PC-3 (cell line): ENCODE results near the gene ERFL. TPM values are rescaled to one million over a fixed set of nuclear protein-coding genes. Genes with fewer than 3 reads are reported as not detected.
A peak's percentile ranks its signal among the peaks of the same experiment; 100 is the strongest.

Experiments used
- ATAC-seq: fragments of 200-7000 bp; cut with Tn5 transposase; 2 replicates; pipeline ENCODE4 v1.9.1; 2020; ENCODE audit warnings: mild to moderate bottlenecking, moderate library complexity
- BruUV-seq: library from RNA; stranded (reverse); fragments of 400-500 nt; replicated peaks from 2 replicates; lab custom pipeline; 2021; lab: Mats Ljungman, UMichigan
- CTCF ChIA-PET: fragments of 300-600 bp; sonication (Branson Sonifier 250); formaldehyde crosslinking; loops from one replicate; lab custom pipeline; 2022; ENCODE audit warnings: antibody characterized with exemption; lab: Charles Lee
- POLR2A ChIA-PET: fragments of 300-600 bp; sonication (Branson Sonifier 250); formaldehyde crosslinking; loops from one replicate; lab custom pipeline; 2022; ENCODE audit warnings: antibody characterized with exemption; ENCODE audit not compliant: unreplicated experiment; lab: Charles Lee
- DNase-seq: peaks from one replicate; pipeline ENCODE4 v3.0.0-alpha.2; 2015
- H2AFZ ChIP-seq: fragments of 300-600 bp; sonication (generic); 2 replicates; pipeline ENCODE4 v1.6.0; 2016; ENCODE audit warnings: antibody characterized with exemption, low read length
- H3F3A ChIP-seq: fragments of 300-600 bp; sonication (generic); one replicate; pipeline ENCODE4 v1.6.0; 2017; ENCODE audit warnings: antibody characterized with exemption, low read length, control low read depth, mild to moderate bottlenecking; ENCODE audit not compliant: unreplicated experiment
- H3K27ac ChIP-seq: fragments of 300-600 bp; sonication (generic); 2 replicates; pipeline ENCODE4 v1.5.1; 2016; ENCODE audit warnings: mild to moderate bottlenecking, low read length
- H3K27me3 ChIP-seq: fragments of 300-600 bp; sonication (generic); 2 replicates; pipeline ENCODE4 v1.6.1; 2016; ENCODE audit warnings: low read length, mixed read lengths
- H3K36me3 ChIP-seq: fragments of 300-600 bp; sonication (generic); 2 replicates; pipeline ENCODE4 v1.6.1; 2016; ENCODE audit warnings: low read depth, mixed run types, low read length, mixed read lengths
- H3K4me1 ChIP-seq: fragments of 300-600 bp; sonication (generic); 2 replicates; pipeline ENCODE4 v1.5.1; 2016; ENCODE audit warnings: low read length; ENCODE audit not compliant: insufficient read depth
- H3K4me2 ChIP-seq: fragments of 300-600 bp; sonication (generic); 2 replicates; pipeline ENCODE4 v1.6.0; 2016; ENCODE audit warnings: low read length
- H3K4me3 ChIP-seq: fragments of 300-600 bp; sonication (generic); 2 replicates; pipeline ENCODE4 v1.5.1; 2016; ENCODE audit warnings: mild to moderate bottlenecking, low read length, mixed read lengths
- H3K79me2 ChIP-seq: fragments of 300-600 bp; sonication (generic); 2 replicates; pipeline ENCODE4 v1.6.1; 2017; ENCODE audit warnings: low read length, mixed read lengths
- H3K9ac ChIP-seq: fragments of 300-600 bp; sonication (generic); 2 replicates; pipeline ENCODE4 v1.6.0; 2016; ENCODE audit warnings: mild to moderate bottlenecking, low read length
- H3K9me2 ChIP-seq: fragments of 300-600 bp; sonication (generic); replicated peaks from 2 replicates; pipeline ENCODE4 v1.6.1; 2016; ENCODE audit warnings: mixed run types, low read length, mixed read lengths
- H3K9me3 ChIP-seq: fragments of 300-600 bp; sonication (generic); 2 replicates; pipeline ENCODE4 v1.6.1; 2016; ENCODE audit warnings: low read length, mixed read lengths
- H4K20me1 ChIP-seq: fragments of 300-600 bp; sonication (generic); 2 replicates; pipeline ENCODE4 v1.6.1; 2016; ENCODE audit warnings: low read length, mixed read lengths
- EZH2 ChIP-seq: fragments of 300-600 bp; sonication (generic); IDR thresholded peaks from one replicate; pipeline ENCODE4 v1.6.1; 2017; ENCODE audit warnings: antibody characterized with exemption, mild to moderate bottlenecking, low read length; ENCODE audit not compliant: unreplicated experiment
- EZH2phosphoT487 ChIP-seq: fragments of 300-600 bp; sonication (generic); IDR thresholded peaks from 2 replicates; pipeline ENCODE4 v1.6.1; 2018; ENCODE audit warnings: mild to moderate bottlenecking, antibody characterized with exemption, low read length, borderline replicate concordance
- intact Hi-C: fragments of 100-400 bp; cut with micrococcal nuclease; formaldehyde crosslinking; loops from 2 replicates; pipeline ENCODE4 v1.9.0; 2023
- total RNA-seq: library from RNA; depleted of rRNA; stranded (reverse); fragments of >200 nt; gene quantifications from 2 replicates; pipeline ENCODE4 v1.2.3, GENCODE V29; 2014
- TF ChIP-seq, protein P1 (sequence below): fragments of 300-600 bp; sonication (generic); conservative IDR thresholded peaks from 2 replicates; pipeline ENCODE4 v1.5.1; 2017; ENCODE audit warnings: antibody characterized with exemption, low read depth, mild to moderate bottlenecking, low read length

The ERFL gene
- total RNA-seq, 1 experiment from 2014 or later = 0.11 TPM

DNA sequence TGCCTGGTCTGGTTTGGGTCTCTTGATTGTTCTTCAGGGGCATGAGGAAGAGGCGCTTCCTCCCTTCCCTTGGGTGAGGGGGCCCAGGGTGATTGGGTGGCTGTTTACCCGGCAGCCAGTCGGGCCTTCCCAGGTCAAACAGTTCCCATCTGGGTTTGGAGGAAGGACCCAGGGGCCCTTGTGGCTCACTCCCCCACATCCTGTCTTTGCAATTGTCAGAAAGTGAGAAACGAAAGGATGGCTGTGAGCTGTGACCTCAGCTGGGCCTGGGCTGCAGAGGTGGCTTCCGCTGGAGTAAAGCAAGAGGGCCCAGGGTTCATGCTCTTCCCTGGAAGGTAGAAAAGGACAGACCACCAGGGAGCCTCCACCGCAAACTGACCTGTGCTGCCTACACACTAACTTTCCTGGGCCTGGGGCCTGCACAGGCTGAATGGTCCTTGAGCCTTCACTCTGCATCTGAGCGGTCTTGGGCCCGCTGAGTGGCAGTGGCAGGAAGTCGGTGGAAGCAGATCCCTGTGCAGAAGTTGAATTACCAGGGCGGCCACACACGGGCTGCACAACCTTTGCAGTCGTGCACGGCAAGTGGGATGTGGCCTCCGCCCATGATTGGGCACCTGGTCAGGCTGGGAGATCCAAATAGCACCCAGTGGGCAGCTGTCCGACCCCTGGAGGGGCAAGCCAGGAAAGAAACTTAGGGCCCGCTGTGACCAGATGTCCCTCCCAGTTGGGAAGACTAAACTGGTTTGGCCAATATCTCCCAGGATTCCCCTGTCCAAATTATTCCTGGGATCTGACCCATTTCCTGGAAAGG is 56.5 kb downstream of the ERFL start:
- Histone ChIP-seq H3K9me3 (no peaks in the 10 kb centered on the region), H3K27me3 (no peaks in the 10 kb centered on the region), H3F3A (no peaks in the 10 kb centered on the region), H3K4me2 (no peak overlapping the region), H3K79me2 (peaks cover 8% of the 10 kb centered on the region; the same call in 1 of the 2 replicates), H3K36me3 (peaks cover 35% of the 10 kb centered on the region), H3K4me3 (no peak overlapping the region), H3K9ac (no peak overlapping the region), H3K9me2 (no peaks in the 10 kb centered on the region), H3K4me1 (peaks cover 3% of the 10 kb centered on the region; the same call in 1 of the 2 replicates), H3K27ac (no peak overlapping the region), H4K20me1 (peaks cover 23% of the 10 kb centered on the region), H2AFZ (no peak overlapping the region)
- no TSS peak for BruUV-seq
- CTCF ChIA-PET = no interaction called here
- ATAC-seq = no peak
- TF ChIP-seq, protein P1, sequence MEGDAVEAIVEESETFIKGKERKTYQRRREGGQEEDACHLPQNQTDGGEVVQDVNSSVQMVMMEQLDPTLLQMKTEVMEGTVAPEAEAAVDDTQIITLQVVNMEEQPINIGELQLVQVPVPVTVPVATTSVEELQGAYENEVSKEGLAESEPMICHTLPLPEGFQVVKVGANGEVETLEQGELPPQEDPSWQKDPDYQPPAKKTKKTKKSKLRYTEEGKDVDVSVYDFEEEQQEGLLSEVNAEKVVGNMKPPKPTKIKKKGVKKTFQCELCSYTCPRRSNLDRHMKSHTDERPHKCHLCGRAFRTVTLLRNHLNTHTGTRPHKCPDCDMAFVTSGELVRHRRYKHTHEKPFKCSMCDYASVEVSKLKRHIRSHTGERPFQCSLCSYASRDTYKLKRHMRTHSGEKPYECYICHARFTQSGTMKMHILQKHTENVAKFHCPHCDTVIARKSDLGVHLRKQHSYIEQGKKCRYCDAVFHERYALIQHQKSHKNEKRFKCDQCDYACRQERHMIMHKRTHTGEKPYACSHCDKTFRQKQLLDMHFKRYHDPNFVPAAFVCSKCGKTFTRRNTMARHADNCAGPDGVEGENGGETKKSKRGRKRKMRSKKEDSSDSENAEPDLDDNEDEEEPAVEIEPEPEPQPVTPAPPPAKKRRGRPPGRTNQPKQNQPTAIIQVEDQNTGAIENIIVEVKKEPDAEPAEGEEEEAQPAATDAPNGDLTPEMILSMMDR = no peak
- no peak for TF ChIP-seq EZH2phosphoT487
- no peak for TF ChIP-seq EZH2
- POLR2A ChIA-PET = no interaction called here
- no peak for DNase-seq
- intact Hi-C loops = loop anchor here (5.0 kb wide), 2 partner anchors 66 to 86 kb away; partner anchors contain the start of gene RABAC1

DNA sequence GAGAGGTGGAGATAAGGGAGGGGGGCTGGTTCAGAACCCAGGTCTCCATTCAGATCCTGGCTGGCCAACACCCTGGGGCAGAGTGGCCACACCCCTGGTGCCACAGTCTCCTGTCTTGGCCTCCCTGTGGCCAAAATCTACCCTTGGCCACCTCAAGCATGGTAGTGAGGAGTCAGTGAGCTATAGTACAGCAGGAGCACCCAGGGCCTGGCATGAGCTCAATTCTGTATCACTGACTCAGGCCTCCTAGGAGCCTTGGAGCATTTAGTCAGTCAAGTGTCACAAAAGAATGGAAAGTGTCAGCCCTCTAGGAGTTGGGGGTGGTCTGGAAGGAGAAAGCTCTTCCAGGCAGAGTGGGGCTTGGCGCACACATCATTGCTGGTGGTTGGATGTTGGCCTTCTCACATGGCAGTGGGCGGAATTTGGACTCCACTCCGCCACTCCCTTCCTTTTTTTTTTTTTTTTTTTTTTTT is 57.8 kb downstream of the ERFL start:
- Histone ChIP-seq H3K9ac (no peak overlapping the region), H3K79me2 (peaks cover 16% of the 10 kb centered on the region), H3K9me3 (no peaks in the 10 kb centered on the region), H3K4me3 (no peak overlapping the region), H3K27me3 (no peaks in the 10 kb centered on the region), H3K9me2 (no peaks in the 10 kb centered on the region), H4K20me1 (peaks cover 28% of the 10 kb centered on the region), H3K4me1 (no peaks in the 10 kb centered on the region), H3K27ac (no peak overlapping the region), H3K4me2 (no peak overlapping the region), H3F3A (no peaks in the 10 kb centered on the region), H2AFZ (no peak overlapping the region), H3K36me3 (peaks cover 41% of the 10 kb centered on the region)
- ATAC-seq = peak; percentile 26
- DNase-seq = peak; percentile 40
- intact Hi-C loops = loop anchor here (5.0 kb wide), 2 partner anchors 67 to 87 kb away; partner anchors contain the start of gene RABAC1
- CTCF ChIA-PET = interaction anchor here (0.7 kb wide), 1 partner anchor 36 kb away, joined by 9 read pairs; no protein-coding TSS in a partner anchor
- POLR2A ChIA-PET = interaction anchor here (0.5 to 0.6 kb wide), 2 partner anchors 32 to 532 kb away, joined by 4 read pairs; no protein-coding TSS in a partner anchor
- TF ChIP-seq EZH2 (no peak), EZH2phosphoT487 (no peak)
- TF ChIP-seq, protein P1 = no peak
- BruUV-seq = no TSS peak
